GM21737 (cell line): Measurements from ENCODE around the gene SHISAL1.
"Not testable (repeated sequence)": the region's sequence is repeated elsewhere in the genome, so short reads cannot be mapped to it uniquely, and the experiment has no call there.

Experiments used
- ATAC-seq: cut with Tn5 transposase; IDR thresholded peaks from one replicate; pipeline ENCODE4 v1.9.1; 2021; ENCODE audit warnings: mild to moderate bottlenecking, moderate library complexity; ENCODE audit not compliant: unreplicated experiment

SHISAL1 gene

GRCh38 chr22:44329179-44329796, 16.5 kb upstream of the SHISAL1 start:
- no peak for ATAC-seq

- ATAC-seq = no peak
These were observed 16.0 kb upstream of the SHISAL1 start for GRCh38 chr22:44328762-44329161.

GRCh38 chr22:44328326-44328725, 15.6 kb upstream of the SHISAL1 start:
- no peak for ATAC-seq

GRCh38 chr22:44326491-44326885, 13.7 kb upstream of the SHISAL1 start:
- ATAC-seq = no peak

GRCh38 chr22:44325718-44326490, 13.2 kb upstream of the SHISAL1 start:
- no peak for ATAC-seq

GRCh38 chr22:44323140-44323790, 10.5 kb upstream of the SHISAL1 start:
- not testable (repeated sequence) for ATAC-seq

- ATAC-seq = no peak
These were observed 6.9 kb upstream of the SHISAL1 start for GRCh38 chr22:44319685-44320084.

GRCh38 chr22:44318751-44319150, 6.0 kb upstream of the SHISAL1 start:
- ATAC-seq = no peak

GRCh38 chr22:44317886-44318637, 5.3 kb upstream of the SHISAL1 start:
- ATAC-seq = no peak

GRCh38 chr22:44317123-44317444, 4.3 kb upstream of the SHISAL1 start:
- no peak for ATAC-seq

- ATAC-seq = no peak
These were observed 3.8 kb upstream of the SHISAL1 start for GRCh38 chr22:44316393-44317122.

- no peak for ATAC-seq
These were observed 1.8 kb upstream of the SHISAL1 start for GRCh38 chr22:44314425-44315067.

- no peak for ATAC-seq
These were observed 745 bp upstream of the SHISAL1 start for GRCh38 chr22:44313385-44314006.

GRCh38 chr22:44311855-44312170, 938 bp downstream of the SHISAL1 start:
- ATAC-seq = no peak

GRCh38 chr22:44311104-44311854, 1.5 kb downstream of the SHISAL1 start:
- ATAC-seq = no peak

- ATAC-seq = no peak
These were observed 3.1 kb downstream of the SHISAL1 start for GRCh38 chr22:44309647-44310046.

GRCh38 chr22:44309137-44309536, 3.6 kb downstream of the SHISAL1 start:
- no peak for ATAC-seq

GRCh38 chr22:44307509-44308169, 5.1 kb downstream of the SHISAL1 start:
- ATAC-seq = no peak

GRCh38 chr22:44305888-44306287, 6.9 kb downstream of the SHISAL1 start:
- no peak for ATAC-seq
